HG03571 (cell line): ENCODE measurements around the gene EIF2D.

Experiments
- ATAC-seq: cut with Tn5 transposase; IDR thresholded peaks from one replicate; pipeline ENCODE4 v1.9.1; 2021; ENCODE audit not compliant: unreplicated experiment

Gene EIF2D

DNA sequence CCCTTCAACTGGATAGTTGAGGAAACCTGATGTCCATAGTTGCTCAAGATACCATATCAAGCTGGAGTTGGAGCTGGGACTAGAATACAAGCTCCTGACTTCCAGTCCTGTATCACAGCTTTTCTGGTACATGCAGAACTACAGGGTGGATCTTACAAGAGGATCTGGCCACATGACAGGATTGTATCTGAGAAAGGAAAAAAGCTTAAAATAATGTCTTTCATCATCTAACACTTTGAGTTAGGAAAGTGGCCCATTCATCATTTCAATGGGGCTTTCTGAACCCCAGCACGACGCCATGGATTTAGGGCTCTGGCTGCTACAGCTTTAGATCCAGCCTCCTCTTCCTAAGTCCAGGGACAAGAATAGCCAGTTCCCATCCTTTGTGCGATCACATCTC, 58.1 kb downstream of the EIF2D start:
- no peak for ATAC-seq

DNA sequence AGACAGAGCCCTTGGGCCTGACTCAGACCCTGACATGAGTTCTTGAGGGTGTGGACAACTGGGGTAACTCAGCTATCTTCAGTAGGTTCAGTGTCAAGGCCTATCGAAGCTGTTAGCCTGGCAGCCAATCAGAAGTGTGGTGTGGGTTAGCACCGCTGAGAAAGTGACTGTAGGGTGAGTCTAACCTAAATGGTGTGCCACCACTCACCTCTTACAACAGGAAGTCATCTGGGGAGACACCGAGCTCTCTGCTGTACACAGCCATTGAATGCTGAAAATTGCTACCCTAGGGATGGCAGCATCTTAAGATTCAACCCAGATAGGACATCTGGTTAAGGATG, 60.3 kb downstream of the EIF2D start:
- no peak for ATAC-seq

DNA sequence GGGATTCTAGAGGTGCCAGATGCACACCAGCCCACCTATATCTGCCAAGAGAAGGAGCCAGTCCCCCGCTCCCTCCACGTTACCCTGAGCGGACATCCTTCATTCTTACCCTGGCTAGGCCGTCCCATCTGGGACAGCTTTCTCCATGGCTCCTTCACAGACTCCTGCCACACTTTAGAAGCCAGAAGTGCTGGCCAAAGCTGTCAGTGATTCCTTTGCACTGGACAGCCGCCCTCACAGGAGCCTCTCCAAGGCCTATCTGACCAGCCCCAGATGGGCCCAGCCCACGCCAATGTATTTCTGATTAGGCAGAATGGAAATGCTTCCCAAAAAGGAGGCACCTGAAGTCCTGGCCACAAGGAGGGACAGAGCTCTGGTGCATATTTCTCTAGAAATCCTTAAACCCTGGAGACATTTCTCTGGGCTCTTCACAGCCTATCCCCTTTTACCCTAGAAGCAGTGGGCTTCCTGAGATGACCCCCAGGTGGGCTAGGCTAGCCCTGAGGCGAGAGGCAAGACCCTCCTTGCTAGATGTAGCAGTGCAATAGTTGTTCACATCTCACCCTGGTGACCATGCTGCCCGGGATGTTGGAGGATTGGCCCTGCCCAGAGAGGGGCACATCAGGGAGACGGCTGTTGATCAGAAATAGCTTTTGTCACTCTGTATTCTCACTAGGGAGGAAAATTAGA, 60.8 kb downstream of the EIF2D start:
- ATAC-seq: no peak

DNA sequence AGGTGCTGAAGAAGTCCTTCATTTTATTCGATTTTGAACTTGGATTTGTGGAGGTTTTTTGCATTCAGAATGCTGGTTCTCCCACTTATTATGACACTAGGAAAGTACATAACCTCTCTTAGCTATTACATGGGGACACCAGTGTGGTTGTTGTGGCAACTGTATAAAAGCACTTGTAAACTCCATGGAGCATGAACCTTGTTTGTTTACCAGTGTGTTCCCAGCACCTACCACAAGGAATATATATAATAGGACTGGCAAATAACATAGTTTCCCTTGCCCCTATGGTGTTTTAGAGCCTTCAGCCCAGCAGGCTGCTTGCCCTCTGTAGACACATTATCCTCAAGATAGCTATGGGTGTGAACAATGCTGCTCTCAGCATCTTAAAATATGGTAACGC, 61.8 kb downstream of the EIF2D start:
- ATAC-seq: no peak

DNA sequence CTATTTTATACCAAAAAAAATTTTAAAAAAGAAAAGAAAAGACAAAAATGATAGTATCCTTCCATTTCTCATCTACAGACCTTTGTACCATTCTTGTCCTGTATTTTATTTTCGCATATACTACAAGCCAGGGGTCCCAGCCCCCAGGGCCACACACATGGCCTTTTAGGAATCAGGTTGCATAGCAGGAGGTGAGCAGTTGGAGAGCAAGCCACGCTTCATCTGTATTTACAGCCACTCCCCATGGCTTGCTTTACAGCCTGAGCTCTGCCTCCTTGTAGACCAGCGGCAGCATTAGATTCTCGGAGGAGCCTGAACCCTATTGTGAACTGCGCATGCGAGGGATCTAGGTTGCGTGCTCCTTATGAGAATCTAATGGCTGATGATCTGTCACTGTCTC, 65.2 kb downstream of the EIF2D start:
- no peak for ATAC-seq

DNA sequence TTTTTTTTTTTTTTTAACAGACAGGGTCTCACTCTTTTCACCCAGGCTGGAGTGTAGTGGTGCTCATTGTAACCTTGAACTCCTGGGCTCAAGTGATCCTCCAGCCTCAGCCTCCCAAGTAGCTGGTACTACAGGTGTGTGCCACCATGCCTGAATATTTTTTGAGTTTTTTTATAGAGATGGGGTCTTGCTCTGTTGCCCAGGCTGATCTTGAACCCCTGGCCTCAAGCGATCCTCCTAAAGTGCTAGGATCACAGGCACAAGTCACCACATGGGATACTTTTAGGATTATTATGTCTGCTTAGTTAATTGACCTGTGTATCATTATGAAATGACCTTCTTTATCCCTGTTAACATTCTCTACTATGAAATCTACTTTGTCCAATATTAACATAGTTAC, 66.9 kb downstream of the EIF2D start:
- no peak for ATAC-seq

DNA sequence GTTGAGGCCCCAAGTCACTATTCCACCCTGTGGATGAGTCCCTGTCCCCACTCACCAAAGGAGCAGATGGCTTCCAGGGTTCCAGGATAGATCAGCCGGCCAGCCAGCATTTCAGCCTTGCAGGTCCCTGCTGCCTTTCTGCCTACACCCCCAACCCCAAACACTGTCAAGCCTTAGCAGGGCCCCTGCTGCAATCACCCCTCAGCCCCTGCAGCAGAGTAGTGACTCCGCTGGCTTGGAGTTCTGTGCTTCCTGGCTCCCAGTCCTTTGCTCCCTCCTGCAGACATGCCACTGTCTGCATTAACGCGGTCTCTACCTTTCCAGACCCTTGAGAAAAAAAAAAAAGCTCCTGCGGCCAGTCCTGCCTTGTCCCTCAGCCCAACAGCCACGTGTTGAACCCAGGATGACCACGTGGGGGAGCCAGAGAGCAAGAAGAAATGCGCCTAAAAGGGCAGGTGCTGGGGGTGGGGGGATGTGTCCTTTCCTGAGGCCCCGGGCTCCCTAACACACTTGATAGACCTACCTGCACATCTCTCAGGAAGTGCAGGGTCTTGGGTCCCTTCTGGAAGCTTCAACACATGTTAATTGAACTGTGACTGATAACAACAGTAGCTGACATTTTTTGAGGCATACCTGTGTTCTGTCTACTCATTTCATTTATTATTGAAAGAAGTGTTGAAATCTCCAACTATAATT, 67.6 kb downstream of the EIF2D start:
- ATAC-seq: no peak
